A549 (cell line): ENCODE data around the gene LDLRAD4.
"Not testable (repeated sequence)": the region's sequence is repeated elsewhere in the genome, so short reads cannot be mapped to it uniquely, and the experiment has no call there.

Experiments
- CTCF ChIP-seq: fragments of >200 bp; sonication (Bioruptor Twin); formaldehyde crosslinking; IDR thresholded peaks from 3 replicates; pipeline ENCODE4 v1.5.1; 2016
- EP300 ChIP-seq, 2 experiments: fragments of >200 bp; sonication (Bioruptor Twin); formaldehyde crosslinking; IDR thresholded peaks; 2 replicates in 1 of 2; 3 replicates in 1 of 2; pipeline ENCODE4 v1.6.1; 2016 to 2017
- FOSB ChIP-seq: fragments of 250-450 bp; sonication (Bioruptor Pico); IDR thresholded peaks from 2 replicates; pipeline ENCODE4 v1.5.0; 2020; ENCODE audit warnings: mild to moderate bottlenecking, moderate library complexity
- POLR2A ChIP-seq: IDR thresholded peaks from 2 replicates; pipeline ENCODE4 v1.6.1; 2012; ENCODE audit warnings: mild to moderate bottlenecking, low read length

DNA sequence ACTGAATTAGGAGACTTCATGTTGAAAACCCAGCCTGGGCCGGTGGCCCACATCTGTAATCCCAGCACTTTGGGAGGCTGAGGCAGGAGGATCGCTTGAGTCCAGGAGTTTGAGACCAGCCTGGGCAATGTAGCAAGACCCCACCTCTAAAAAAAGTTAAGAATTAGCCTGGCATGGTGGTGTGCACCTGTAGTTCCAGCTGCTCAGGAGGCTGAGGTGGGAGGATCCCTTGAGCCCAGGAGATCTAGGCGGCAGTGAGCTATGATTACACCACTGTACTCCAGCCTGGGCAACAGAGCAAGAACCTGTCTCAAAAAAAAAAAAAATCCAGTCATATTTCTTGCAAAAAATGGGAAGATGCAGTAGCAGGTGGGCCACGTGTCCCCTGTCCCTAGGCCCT lies 257.8 kb downstream of the LDLRAD4 start:
- TF ChIP-seq POLR2A; EP300 (IDR thresholded peaks at IDR 0.05); FOSB (CRISPR knock-in tag); CTCF: not testable (repeated sequence)
